Measurements from ENCODE around the gene INPP5J. TPM values are rescaled to one million over a fixed set of nuclear protein-coding genes. Genes with fewer than 3 reads are reported as not detected.

Gene INPP5J
- total RNA-seq, 1 experiment from 2014 or later, result 1.7 TPM

- intact Hi-C loops (cut with micrococcal nuclease; ENCODE audit: unreplicated experiment), result no loop called here
- TF ChIP-seq POLR2AphosphoS5 (IDR thresholded peaks at IDR 0.05; ENCODE audit: low read depth, low read length) (no peak), TCF7L2 (IDR thresholded peaks at IDR 0.05; ENCODE audit: low read depth, low read length) (no peak), SIN3A (IDR thresholded peaks at IDR 0.05; ENCODE audit: borderline replicate concordance, insufficient read depth, low read depth, low read length) (no peak), CTCF (IDR thresholded peaks at IDR 0.05) (no peak), REST (IDR thresholded peaks at IDR 0.05; ENCODE audit: insufficient read depth in 1 of 2, low read depth in 2 of 2, low read length in 1 of 2) (no peak)
- no peak for DNase-seq (ENCODE audit: low read depth, low spot score)
Observed at GRCh38 chr22:31120230-31120629, 2.5 kb upstream of the INPP5J start.

GRCh38 chr22:31120642-31121041 lies 2.1 kb upstream of the INPP5J start:
- no peaks in the 10 kb centered on the region for H3K9me3 ChIP-seq (ENCODE audit: control insufficient read depth, insufficient read depth, low read depth, low read length)
- BruUV-seq (replicated peaks), result no TSS peak
- no peak overlapping the region for H3K4me3 ChIP-seq (ENCODE audit: low read depth in 2 of 2, low read length in 2 of 2)
- no peak for TF ChIP-seq TCF7L2 (IDR thresholded peaks at IDR 0.05; ENCODE audit: low read depth, low read length)
- no peak for TF ChIP-seq REST (IDR thresholded peaks at IDR 0.05; ENCODE audit: insufficient read depth in 1 of 2, low read depth in 2 of 2, low read length in 1 of 2)
- no peak for TF ChIP-seq CTCF (IDR thresholded peaks at IDR 0.05)
- no peak for TF ChIP-seq POLR2AphosphoS5 (IDR thresholded peaks at IDR 0.05; ENCODE audit: low read depth, low read length)
- TF ChIP-seq SIN3A (IDR thresholded peaks at IDR 0.05; ENCODE audit: borderline replicate concordance, insufficient read depth, low read depth, low read length), result no peak
- no peak for DNase-seq (ENCODE audit: low read depth, low spot score)
- POLR2A ChIA-PET, result interaction anchor here (0.6 kb wide), 1 partner anchor 152 kb away, joined by 4 read pairs; the partner anchor contains the start of gene MORC2
- H3K4me1 ChIP-seq (ENCODE audit: control insufficient read depth, insufficient read depth, low read length), result no peaks in the 10 kb centered on the region
- CTCF ChIA-PET, result no interaction called here
- intact Hi-C loops (cut with micrococcal nuclease; ENCODE audit: unreplicated experiment) (no loop called here), in situ Hi-C loops (cut with HindIII; ENCODE audit: low pct_unique_long_range_greater_than_20kb, low sequenced_read_pairs) (no loop called here)
- no peaks in the 10 kb centered on the region for H3K36me3 ChIP-seq (ENCODE audit: control insufficient read depth, insufficient read depth, low read length)
- ATAC-seq, result no peak
- no peak overlapping the region for H3K27ac ChIP-seq (ENCODE audit: low read length)
- no peaks in the 10 kb centered on the region for H3K27me3 ChIP-seq (ENCODE audit: control insufficient read depth, insufficient read depth, low read length)

More at GRCh38 chr22:31120230-31120629, 2.5 kb upstream of the INPP5J start:
- Histone ChIP-seq H3K27ac (ENCODE audit: low read length) (no peak overlapping the region), H3K4me3 (ENCODE audit: low read depth in 2 of 2, low read length in 2 of 2) (no peak overlapping the region), H3K9me3 (ENCODE audit: control insufficient read depth, insufficient read depth, low read depth, low read length) (no peaks in the 10 kb centered on the region), H3K27me3 (ENCODE audit: control insufficient read depth, insufficient read depth, low read length) (no peaks in the 10 kb centered on the region), H3K36me3 (ENCODE audit: control insufficient read depth, insufficient read depth, low read length) (no peaks in the 10 kb centered on the region), H3K4me1 (ENCODE audit: control insufficient read depth, insufficient read depth, low read length) (no peaks in the 10 kb centered on the region)
- no TSS peak for BruUV-seq (replicated peaks)
- CTCF ChIA-PET, result no interaction called here
- in situ Hi-C loops (cut with HindIII; ENCODE audit: low pct_unique_long_range_greater_than_20kb, low sequenced_read_pairs), result no loop called here
- no peak for ATAC-seq
- POLR2A ChIA-PET, result interaction anchor here (0.6 kb wide), 1 partner anchor 152 kb away, joined by 4 read pairs; the partner anchor contains the start of gene MORC2

Data from Panc1 (cell line).